Stimulated activated CD8-positive, alpha-beta memory T cell treated with anti-CD3 and anti-CD28 coated beads, Interleukin-2, amount 100 ng/mL, for 1 hour (primary cell): ENCODE measurements around the gene SLC25A42.
"Not testable (repeated sequence)": the region's sequence is repeated elsewhere in the genome, so short reads cannot be mapped to it uniquely, and the experiment has no call there.

Experiments
- DNase-seq, 2 donors: peaks; one replicate each; pipeline ENCODE4 v3.0.0-alpha.2; 2020; ENCODE audit warnings: low read depth in 2 of 2

The SLC25A42 gene

GRCh38 chr19:19068659-19069654 is 5.2 kb downstream of the SLC25A42 start:
- no peak for DNase-seq

DNA sequence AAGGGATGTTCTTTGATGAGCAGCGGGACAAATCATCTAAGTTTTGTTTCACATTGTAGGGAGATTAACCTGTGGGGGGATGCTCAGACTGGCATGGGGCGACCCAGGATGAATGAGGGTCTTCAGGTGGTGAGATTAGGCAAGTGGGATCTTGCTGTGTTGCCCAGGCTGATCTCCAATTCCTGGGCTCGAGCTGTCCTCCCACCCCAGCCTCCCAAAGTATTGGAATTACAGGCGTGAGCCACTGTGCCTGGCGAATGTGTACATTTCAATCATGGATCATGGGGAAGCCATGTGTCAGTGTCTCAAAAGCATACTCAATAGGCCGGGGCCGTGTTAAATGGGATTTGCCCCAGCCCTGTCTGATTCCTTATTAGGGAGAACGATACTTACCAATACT is 8.1 kb downstream of the SLC25A42 start:
- DNase-seq = no peak

DNA sequence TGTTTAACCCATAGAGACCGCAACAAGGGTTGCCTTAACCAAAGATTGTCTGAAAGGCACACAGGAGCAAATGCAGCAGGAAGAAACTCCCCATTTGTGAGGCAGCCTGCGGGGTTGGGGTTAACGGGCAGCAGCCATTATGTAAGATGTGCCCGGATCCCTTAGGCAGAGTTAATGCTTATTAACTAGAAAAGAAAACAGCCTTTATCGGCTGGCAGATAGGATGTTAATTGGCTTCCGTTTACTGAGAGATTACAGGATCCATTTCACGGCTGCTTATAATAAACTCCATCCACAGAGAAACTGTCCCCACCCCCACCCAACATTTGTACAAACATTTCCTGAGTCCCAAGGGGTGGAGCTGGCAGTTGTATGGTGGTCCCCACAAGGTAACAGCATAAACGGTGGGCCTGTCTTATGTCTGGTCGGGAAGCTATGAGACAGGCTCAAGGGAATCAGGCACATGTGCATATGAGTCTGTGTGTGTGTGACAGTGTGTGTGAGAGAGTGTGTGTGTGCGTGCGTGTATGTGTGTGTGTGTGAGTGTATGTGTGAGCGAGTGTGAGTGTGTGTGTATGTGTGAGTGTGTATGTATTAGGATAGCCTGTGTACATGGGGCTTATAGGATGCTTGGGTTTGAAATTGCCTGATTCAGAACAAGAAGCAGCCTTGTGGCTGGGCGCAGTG is 10.5 kb downstream of the SLC25A42 start:
- DNase-seq = no peak

- no peak for DNase-seq
Observed at GRCh38 chr19:19075126-19075525, 11.3 kb downstream of the SLC25A42 start.

DNA sequence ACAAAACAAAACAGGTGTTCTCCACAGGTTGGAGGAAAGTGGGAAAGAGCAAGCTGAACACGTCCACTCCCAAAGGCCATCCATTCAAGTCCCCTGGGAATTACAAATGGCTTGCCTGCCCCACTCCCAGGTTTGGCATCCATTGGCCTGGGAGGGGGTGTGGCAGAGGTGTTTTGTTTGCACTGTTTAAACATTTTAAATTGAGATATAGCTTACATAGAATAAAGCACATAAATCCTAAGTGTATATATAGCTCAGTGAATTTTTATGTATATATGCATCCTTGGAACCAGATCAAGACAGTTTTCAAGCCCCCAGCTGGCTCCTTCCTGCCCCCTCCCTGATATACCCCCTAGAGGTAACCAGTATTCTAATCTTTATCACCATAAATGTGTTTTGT is 12.7 kb downstream of the SLC25A42 start:
- DNase-seq = no peak

DNA sequence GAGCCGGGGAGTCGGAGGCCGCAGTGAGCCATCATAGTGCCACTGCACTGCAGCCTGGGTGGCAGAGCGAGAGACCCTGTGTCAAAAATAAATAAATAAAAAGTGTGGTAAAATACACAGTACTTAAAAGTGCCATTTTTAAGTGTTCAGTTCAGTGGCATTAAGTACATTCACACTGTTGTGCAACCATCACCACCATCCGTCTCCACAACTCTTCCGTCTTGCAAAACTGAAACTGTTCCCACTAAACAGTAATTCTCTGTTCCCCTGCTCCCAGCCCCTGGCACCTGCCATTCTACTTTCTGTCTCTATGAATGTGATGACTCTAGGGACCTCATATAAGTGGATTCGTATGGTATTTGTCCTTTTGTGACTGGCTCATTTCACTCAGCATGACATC is 13.3 kb downstream of the SLC25A42 start:
- no peak for DNase-seq

DNA sequence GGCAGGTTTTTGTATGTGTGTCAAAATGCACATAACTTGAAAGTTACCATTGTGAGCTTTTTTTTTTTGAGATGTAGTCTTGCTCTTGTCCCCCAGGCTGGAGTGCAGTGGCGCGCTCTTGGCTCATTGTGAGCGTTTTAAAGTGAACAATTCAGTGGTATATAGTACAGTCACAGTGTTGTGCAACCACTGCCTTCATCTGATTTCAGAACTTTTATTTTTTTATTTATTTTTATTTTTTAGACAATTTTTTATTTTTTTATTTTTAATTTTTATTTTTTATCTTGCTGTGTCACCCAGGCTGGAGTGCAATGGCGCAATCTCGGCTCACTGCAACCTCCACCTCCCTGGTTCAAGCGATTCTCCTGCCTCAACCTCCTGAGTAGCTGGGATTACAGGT is 15.0 kb downstream of the SLC25A42 start:
- no peak for DNase-seq

DNA sequence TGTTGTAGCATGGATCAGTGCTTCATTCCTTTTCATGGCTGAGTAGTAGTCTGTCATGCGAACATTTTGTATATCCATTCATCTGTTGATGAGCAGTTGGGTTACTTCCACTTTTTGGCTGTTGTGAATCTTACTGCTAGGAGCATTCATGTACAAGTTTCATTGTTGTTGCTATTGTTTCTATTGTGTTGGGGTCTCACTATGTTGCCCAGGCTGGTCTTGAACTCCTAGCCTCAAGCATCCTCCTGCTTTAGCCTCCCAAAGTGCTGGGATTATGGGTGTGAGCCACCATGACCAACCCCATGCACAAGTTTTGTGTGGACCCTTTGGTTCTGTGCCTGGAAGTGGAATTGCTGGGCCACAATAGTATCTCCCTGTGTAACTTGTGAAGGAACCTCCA is 15.8 kb downstream of the SLC25A42 start:
- DNase-seq = no peak

DNA sequence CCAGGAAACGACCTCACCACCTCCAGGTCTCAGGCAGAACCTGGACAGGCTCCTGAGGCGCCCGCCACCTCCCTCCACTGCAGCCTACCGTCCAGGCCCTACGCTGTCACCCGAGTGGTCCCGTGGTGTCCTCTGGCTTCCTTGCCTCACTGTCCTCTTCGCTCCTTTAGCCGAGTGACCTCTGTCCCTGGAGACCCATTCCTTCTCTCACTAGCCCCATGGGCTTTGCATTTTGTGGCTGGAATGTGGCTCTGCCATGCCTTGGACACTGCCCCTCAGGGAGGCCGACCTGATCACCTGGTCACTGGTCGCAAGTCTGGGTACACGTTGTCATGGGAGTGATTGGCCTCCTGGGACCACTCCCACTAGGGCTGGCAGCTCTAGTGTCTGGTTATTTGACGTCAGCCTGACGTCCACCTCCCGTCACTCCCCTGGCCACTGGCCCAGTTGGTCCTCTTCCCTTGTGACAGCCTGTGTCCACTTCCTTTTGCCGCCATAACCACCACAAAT is 17.9 kb downstream of the SLC25A42 start:
- no peak for DNase-seq

DNA sequence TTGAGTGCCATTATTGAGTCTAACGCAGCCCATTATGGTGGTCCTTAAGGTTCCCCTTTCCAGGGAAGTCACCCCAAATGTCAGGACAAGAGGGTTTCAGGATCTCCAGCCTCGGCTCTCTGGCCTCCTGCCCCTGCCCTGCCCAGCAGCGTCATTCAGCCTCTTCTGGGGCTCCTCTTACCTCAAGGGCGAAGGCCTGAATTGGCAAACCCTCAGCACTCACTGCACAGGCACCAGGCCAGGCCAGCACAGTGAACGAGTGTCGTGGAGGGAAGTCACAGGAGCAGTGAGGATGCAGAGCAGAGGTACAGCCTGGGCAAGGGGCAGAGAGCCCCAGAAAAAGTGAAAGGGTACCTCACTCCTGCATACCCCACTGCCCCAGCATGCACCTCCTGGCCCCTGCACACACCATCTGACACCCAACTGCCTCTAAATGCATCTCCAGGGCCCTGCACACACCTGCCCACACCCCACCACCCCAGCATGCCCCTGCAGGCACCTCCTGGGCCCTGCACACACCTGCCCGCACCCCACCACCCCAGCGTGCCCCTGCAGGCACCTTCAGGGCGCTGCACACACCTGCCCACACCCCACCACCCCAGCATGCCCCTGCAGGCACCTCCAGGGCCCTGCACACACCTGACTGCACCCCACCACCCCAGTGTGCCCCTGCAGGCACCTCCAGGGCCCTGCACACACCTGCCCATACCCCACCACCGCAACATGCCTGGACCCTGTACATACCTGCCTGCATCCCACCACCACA is 19.8 kb downstream of the SLC25A42 start:
- no peak for DNase-seq

GRCh38 chr19:19087676-19088075 is 23.9 kb downstream of the SLC25A42 start:
- no peak for DNase-seq

GRCh38 chr19:19094513-19094912 is 30.7 kb downstream of the SLC25A42 start:
- no peak for DNase-seq

GRCh38 chr19:19095691-19096090 is 31.9 kb downstream of the SLC25A42 start:
- DNase-seq = no peak

- DNase-seq = no peak
Observed at GRCh38 chr19:19096641-19097627, 33.1 kb downstream of the SLC25A42 start.

GRCh38 chr19:19098084-19098702 is 34.4 kb downstream of the SLC25A42 start:
- DNase-seq = no peak

- DNase-seq = no peak
Observed at GRCh38 chr19:19098703-19099632, 35.2 kb downstream of the SLC25A42 start.

DNA sequence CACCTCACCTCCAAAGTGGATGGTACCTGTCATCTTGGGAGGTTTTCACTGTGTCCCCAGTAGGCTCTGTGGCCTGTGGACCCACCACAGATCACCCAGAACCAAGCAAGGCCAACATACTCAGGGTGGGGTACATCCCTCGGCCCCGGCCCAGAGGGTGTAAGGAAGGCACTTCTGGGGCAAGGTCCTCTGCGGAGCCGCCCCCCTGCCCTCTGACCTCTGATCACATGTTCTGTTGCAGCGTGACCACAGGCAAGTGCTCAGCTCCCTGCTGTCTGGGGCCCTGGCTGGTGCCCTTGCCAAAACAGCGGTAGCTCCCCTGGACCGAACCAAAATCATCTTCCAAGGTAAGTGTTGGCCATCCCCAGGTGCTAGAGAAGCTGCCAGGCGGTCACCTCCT is 37.7 kb downstream of the SLC25A42 start:
- DNase-seq = no peak

- DNase-seq = not testable (repeated sequence)
Observed at GRCh38 chr19:19102566-19102965, 38.8 kb downstream of the SLC25A42 start.

DNA sequence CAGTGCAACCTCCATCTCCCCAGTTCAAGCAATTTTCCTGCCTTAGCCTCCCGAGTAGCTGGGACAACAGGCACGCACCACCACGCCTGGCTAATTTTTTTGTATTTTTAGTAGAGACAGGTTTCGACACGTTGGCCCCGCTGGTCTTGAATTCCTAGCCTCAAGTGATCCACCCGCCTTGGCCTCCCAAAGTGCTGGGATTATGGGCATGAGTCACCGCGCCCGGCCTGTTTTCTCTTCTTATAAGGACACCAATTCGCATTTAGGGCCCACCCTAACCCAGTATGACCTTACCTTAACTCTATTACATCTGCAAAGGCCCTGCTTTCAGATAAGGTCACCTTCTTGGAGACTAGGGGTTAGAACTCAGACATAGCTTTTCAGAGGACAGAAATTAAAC is 39.4 kb downstream of the SLC25A42 start:
- DNase-seq = no peak
